ENCODE data around the gene NR6A1.

The NR6A1 gene

GRCh38 chr9:124502711-124503702 is 268.1 kb downstream of the NR6A1 start:
- TF ChIP-seq CTCF (IDR thresholded peaks at IDR 0.05) = no peak
- Histone ChIP-seq H3K4me3 (peak overlapping the region; percentile 51), H3K27ac (no peak overlapping the region)
- no peak for DNase-seq (ENCODE audit: low spot score)

DNA sequence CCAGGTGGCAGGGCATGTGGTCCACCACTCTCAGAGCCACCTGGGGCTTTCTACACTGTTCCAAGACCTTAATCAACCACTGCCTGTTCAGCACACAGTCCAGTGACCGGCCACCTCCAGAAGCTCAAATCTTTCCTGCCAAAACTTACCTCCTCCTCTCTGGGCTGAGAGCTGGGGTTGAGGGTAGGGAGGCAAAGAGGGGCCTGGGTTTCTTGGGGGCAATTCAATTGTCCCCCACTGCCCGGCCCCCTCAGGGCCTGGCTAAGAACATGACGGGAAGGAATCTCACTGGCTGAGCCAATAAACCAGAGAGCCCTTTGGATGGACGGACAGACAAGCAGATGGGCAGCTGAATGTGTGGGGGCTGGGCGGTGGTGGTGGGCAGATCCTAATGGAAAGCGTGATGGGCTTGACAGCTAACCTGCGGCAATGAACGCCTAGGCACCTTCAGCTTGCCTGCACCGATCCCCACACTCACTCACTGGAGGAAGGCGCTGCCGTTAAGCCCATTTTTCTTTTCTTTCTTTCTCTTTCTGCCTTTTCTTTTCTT is 269.3 kb downstream of the NR6A1 start:
- H3K27ac ChIP-seq = no peak overlapping the region
- DNase-seq (ENCODE audit: low spot score) = no peak
- TF ChIP-seq CTCF (IDR thresholded peaks at IDR 0.05) = no peak
- H3K4me3 ChIP-seq = no peak overlapping the region

- no peak for TF ChIP-seq CTCF (IDR thresholded peaks at IDR 0.05)
- H3K4me3 ChIP-seq = no peak overlapping the region
- H3K27ac ChIP-seq = no peak overlapping the region
- DNase-seq (ENCODE audit: low spot score) = no peak
These were observed 270.1 kb downstream of the NR6A1 start for GRCh38 chr9:124500796-124501611.

GRCh38 chr9:124500028-124500795 is 270.9 kb downstream of the NR6A1 start:
- Histone ChIP-seq H3K4me3 (no peak overlapping the region), H3K27ac (no peak overlapping the region)
- no peak for TF ChIP-seq CTCF (IDR thresholded peaks at IDR 0.05)
- DNase-seq (ENCODE audit: low spot score) = no peak

DNA sequence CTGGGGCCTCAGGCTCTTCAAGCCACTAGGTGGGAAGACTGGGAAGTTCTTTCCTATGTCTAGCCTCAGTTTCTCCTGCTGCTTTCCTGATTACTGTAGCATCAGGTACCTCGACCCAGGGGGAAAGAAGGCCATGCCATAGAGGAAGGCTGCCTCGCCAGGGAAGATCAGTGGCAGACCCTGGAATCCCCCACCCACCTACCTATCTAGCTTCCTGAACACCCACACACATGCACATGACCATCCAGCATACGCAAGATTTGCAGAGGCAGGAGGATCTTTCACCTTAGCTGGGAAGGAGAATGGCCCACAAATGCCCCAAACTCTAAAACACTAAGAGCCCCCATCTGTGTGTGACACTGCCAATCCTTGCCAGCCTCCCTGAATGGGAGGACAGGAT is 271.9 kb downstream of the NR6A1 start:
- TF ChIP-seq CTCF (IDR thresholded peaks at IDR 0.05) = no peak
- Histone ChIP-seq H3K4me3 (no peak overlapping the region), H3K27ac (no peak overlapping the region)
- DNase-seq (ENCODE audit: low spot score) = no peak

DNA sequence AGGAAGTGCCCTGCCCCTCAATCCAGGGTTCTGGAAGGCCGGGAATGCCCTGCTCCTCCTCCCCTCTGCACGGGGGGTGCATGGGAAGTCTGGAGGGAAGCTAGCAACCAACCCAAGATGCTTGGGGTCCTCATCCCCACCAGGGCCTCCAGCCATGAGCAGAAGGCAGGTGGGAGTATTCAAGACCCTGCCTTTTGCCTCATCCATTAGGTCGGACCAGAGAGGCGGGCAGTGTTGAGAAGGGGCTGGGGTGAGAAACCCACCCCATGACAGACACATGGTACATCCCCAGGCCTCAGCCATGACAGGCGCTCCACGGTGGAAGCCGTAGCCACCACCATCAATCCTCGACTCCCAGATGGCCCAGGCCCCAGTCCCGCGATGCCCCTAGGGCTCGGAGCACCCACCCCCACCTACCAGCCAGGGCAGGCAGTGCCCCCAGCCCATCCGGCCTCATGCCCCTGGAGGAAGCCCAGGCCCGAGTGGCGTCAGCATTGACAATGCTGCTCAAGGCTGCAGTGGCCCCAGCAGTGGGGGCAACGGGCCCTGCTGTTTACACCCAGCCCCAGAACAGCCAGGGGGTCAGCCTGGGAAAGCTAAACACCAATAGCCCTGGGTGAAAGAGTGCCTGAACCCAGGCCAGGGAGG is 272.5 kb downstream of the NR6A1 start:
- H3K27ac ChIP-seq = no peak overlapping the region
- DNase-seq (ENCODE audit: low spot score) = no peak
- H3K4me3 ChIP-seq = no peak overlapping the region
- no peak for TF ChIP-seq CTCF (IDR thresholded peaks at IDR 0.05)

All from coronary artery (tissue), 2 donors.